HG03575 (cell line): Measurements from ENCODE around the gene NRM.

ENCODE experiments used
- ATAC-seq: cut with Tn5 transposase; IDR thresholded peaks from one replicate; pipeline ENCODE4 v1.9.1; 2021; ENCODE audit not compliant: unreplicated experiment, insufficient number of reproducible peaks, low FRiP score; ENCODE audit errors: extremely low read depth

Gene NRM

DNA sequence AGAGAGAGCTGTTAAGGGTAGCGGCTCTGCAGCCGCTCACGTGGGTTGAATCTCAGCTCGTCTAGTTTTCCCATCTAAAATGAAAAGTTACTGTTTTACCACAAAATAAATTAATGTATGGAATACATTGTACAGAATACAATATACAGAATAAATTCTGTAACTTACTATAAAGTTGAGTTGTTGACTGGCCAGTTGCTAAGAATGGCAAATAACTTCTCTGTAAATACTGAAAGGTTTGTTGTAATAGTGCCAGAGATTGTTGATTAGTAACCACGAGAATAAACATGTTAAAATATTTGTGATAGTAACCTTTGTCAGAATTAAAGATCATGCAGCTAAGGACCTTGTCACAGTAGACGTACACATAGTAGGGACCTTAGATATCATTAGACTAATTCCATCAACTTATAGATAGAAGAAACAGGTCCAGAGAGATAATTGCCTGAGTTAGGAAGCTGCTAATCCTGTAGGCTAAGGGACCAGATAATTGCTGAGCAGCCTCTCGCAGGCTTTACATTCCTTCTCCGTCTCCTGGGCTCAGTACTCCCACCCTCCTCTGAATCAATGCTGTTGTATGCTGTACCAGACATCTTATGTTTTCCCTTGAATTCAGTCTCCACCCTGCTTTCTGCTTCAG lies 544 bp upstream of the NRM start:
- ATAC-seq, result no peak

- ATAC-seq, result no peak
Measured at GRCh38 chr6:30689985-30690384, 799 bp downstream of the NRM start.

DNA sequence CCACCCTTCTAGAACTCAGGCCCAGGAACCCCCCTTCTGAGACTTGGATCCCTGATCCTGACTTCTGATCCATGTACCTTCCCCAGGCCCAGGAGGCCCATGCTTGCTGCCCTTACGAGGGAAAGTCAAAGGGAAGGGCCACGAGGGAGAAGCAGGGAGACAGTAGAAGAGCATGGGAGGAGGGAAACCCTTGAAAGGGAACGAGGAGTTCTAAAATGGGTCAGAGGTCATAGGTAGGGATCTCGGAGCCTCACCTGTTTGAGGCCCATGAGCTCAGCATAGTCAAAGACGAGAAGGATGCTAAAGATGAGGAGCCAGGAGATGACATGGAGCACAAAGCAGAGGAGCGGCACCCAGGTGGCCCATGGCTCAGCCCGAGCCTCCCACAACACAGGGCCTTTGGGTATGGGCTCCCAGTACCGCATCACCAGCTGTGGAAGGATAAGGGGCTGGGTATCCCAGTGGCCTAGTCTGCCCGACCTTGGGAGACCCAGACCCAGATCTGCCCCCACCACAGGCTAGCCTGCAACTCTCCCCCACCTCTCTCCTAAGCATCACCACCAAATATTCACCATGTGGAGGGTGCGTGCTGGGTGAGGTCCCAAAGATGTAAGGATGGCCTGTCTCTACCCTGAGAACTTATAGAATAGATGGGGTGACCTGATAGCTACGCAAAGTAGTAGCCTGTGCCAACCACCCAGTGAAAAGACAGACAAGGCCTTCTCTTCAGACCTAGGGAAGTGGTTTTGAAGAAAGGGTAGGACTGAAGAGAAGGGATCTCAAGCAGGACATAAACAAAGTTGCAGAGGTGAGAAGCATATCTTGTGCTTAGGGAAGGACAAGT lies 1.5 kb downstream of the NRM start:
- no peak for ATAC-seq

- ATAC-seq, result no peak
Measured at GRCh38 chr6:30688569-30688968, 2.2 kb downstream of the NRM start.

DNA sequence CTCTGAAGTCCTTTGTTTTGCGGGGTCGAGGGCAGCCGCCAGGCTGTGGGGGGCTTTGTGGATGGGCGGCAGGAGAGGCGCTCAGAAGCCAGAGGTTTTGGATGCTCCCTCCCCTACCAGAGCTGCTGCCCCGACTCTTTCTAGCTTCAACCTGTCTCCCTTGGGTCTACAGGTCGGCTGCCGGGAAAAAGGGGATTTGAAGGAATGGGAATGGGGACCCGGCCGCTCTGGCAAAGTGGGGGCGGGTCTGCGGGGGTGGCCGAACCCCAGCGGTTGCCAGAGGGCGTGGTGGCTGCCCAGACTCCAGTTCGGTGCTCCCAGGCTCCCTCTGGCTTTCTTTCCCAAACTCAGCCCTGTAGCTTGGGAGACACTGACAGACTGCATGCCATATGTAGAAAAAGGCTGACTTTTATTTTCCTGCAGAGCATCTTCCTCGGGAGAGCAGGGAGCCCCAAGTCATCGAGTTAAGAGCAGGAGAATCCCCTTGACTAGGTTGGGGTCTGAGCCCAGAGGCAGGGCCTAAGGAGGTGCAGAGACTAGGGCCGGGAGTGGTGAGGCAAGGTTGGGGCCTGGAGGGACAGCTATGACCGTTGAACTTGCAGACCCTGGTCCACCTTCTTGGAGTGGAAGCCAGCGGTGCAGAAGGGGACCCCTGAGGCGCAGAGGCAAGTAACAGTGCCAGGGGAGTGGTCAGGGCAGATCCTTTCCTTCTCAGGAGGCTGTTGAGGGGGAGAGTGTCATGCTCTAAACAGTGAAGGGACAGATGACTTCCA lies 2.9 kb downstream of the NRM start:
- no peak for ATAC-seq

- ATAC-seq, result no peak
Measured at GRCh38 chr6:30686908-30687658, 3.7 kb downstream of the NRM start.

- ATAC-seq, result no peak
Measured at GRCh38 chr6:30686009-30686907, 4.5 kb downstream of the NRM start, which contains the start of gene PPP1R18. PPP1R18 (minus strand) TSS chr6:30686645; CDS start chr6:30686018, 627 bp downstream.

DNA sequence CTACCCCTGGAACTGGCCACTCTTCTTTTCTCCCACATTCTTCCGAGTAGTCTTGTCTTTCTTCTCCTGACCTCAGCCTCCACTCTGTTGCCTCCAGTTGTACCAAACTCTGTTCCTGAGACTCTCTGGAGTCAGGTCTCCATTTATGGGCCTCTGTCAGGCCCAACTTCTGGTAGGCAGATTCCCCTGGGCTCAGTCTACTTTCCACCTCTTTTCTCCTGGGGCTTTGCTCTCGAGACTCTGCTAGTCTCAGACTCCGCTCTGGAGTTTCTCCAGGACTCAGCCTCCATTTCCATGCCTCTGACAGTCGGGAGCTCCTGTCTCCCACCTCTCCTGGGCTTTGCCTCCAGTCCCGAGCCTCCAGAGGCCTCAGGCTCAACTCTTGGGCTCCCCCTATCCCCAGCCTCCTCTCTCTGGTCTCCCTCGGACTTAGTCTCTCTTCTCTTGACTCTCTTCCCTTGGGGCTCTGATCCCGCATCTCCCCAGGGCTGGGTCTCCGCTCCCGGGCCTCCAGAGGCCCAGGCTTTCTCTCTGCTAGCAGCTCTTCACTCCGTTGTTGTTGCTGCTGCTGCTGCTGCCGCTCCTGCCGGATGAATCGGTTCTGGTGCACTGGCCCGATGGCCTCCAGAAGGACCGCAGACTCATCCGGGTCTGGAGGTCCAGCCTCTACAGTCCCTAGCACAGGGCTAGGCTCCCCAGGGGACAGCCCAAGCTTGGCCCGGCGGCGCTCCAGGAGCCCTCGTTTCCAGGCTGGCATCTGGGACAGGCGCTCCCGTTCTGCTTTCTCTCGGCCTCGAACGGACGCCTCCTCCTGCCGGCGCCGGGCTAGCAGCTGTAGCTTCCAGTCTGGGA lies 5.4 kb downstream of the NRM start:
- ATAC-seq, result no peak

DNA sequence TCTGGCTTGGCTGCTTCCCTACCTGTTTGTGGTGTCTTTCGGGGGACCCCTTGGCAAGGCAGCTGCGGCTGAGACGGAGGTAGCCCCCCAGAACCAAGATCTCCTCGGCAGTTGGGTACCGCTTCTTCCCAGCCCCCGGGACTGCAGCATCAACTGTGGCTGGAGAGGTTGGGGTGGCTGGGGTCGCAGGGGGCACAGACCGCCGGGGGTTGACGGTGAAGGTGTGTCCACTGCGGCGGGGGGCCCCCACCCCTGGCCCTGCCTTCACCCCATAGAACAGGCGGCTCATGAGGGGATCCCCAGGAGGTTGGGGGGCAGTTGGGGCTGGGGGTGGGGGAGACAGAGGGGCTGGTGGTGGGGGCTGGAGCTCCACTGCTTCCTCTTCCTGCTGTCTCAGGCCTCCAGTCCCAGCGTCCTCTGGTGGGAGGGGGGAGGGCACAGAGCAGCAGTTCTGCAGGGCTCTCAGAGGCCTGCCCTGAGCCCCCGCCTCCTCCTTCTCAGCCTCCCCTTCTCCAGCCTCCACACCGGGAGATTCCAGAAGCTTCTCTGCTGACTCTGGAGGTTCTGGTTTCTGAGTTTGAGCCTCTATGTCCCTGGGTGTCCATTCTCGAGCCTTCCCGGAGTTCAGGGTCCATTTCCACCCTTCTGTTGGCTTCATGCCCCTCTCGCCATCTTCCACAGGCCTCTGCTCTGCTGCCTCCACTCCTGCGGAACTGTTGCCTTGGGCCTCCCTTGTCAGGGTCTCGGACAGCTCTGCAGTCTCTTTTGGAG lies 6.2 kb downstream of the NRM start:
- no peak for ATAC-seq

DNA sequence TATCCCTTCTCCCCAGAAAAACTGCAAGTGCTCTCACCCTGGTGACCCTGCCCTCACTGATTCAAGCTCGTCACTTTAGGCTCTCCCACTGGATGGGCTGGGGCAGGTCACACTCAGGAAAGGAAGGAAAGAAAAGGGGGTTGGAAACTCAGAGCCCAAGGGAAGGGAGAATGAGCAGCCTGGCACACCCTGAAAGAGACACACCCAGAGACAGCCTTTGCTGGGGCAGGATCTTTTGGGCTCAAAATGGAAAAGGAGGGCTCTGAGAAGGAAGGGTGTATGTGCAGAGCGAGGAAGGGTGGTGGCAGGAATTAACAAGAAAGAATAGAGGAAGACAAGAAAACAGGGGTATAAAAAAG lies 6.8 kb downstream of the NRM start:
- no peak for ATAC-seq

- ATAC-seq, result no peak
Measured at GRCh38 chr6:30683183-30683979, 7.4 kb downstream of the NRM start.

DNA sequence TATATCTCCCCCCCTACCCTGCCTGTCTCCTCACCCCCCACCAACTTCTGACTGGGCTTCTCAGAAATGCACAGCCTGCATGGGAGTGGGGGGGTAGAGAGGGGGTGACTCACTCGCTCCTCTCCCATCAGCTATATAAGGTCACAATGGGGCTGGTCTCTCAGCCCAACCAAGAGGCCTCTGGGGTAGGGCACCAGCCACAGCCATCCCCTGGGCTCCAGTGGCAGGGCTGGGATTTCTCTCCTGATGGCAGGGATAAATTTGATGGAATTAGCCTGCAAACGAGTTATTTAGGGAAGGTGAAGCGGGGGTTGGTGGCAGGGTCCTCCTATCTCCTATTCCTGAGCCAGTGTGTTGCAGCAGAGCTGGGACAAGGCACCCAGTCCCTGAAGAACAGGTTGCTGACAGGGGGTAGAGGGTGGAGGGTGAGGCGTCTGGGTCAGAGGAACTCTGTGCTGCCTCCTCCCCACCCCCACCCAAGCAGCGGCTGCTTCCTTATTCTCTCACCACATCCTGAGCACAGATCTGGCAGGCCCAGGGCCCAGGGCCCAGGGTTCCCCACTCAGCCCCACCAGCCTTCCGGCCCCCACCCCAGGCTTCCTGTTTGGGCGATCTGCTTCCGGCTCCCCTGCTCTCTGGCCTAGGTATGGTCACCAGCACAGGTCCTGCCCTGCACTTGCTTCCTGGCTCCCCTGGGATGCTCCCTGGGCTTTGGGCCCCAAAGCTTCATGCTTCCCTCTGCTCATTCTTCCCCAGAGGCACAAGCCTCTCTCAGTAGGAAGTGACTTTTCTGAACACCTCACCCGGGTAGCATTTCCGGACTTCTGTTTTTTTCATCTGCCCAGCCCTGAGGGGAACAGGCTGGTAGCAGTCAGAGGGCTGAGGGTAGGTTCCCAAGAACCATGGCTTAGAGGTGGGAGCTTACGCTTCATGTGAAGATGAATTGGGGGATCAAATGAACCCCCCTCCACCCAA lies 8.4 kb downstream of the NRM start:
- no peak for ATAC-seq

DNA sequence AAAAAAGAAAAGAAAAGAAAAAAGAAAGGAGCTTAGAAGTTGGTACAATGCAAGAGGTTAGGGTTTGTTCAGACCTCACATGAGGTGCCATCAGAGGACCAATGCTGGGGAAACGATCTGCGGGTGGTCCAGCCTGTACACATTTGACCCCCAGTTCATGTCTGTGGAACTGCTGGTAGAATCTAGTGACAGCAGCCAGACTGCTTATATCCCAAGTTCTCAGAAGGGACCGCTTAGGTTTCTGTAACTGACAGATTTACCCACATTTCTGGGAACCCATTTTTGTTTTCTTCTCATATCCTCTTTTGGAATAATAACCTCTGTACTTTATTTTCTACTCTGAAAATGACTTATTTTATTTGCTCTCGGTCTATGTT lies 9.0 kb downstream of the NRM start:
- ATAC-seq, result no peak

GRCh38 chr6:30679765-30680535 lies 10.8 kb downstream of the NRM start:
- no peak for ATAC-seq
